Esophagus squamous epithelium (tissue), 5 donors: Measurements from ENCODE around the gene UGT1A9. TPM values are rescaled to one million over a fixed set of nuclear protein-coding genes. Genes with fewer than 3 reads are reported as not detected.

ENCODE experiments used
- DNase-seq: peaks from one replicate; lab custom pipeline; 2025; lab: John Stamatoyannopoulos, UW
- H3K27ac ChIP-seq, 4 donors: fragments of 200-600 bp; sonication (generic); one replicate each; pipeline ENCODE4 v1.5.1; 2016 to 2019; ENCODE audit warnings: mild to moderate bottlenecking in 1 of 4
- H3K27me3 ChIP-seq, 4 donors: fragments of 200-600 bp; sonication (generic); 1 replicate in 3 of 4; 2 replicates in 1 of 4; pipeline versions ENCODE4 v1.5.1 to v1.6.0; 2017 to 2021; ENCODE audit warnings: antibody characterized with exemption in 1 of 4
- H3K36me3 ChIP-seq, 3 donors: fragments of 200-600 bp; sonication (generic); one replicate each; pipeline ENCODE4 v1.5.1; 2016 to 2019
- H3K4me1 ChIP-seq, 3 donors: fragments of 200-600 bp; sonication (generic); one replicate each; pipeline ENCODE4 v1.5.1; 2017 to 2019
- H3K4me3 ChIP-seq, 4 donors: fragments of 200-600 bp; sonication (generic); 1 replicate in 3 of 4; 2 replicates in 1 of 4; pipeline ENCODE4 v1.5.1; 2016 to 2019; ENCODE audit warnings: mild to moderate bottlenecking in 2 of 4, moderate library complexity in 1 of 4
- H3K9me3 ChIP-seq, 3 donors: fragments of 200-600 bp; sonication (generic); one replicate each; pipeline ENCODE4 v1.5.1; 2016 to 2019
- CTCF ChIP-seq, 6 experiments: fragments of 450-650 bp in 4 of 6; fragments of 200-600 bp in 2 of 6; sonication (generic) in 2 of 6; IDR thresholded peaks; one replicate each; pipeline ENCODE4 v1.5.1; 2016 to 2019; ENCODE audit warnings: antibody characterized with exemption in 6 of 6, mild to moderate bottlenecking in 4 of 6, moderate library complexity in 4 of 6
- POLR2A ChIP-seq, 4 donors: fragments of 450-650 bp; IDR thresholded peaks; one replicate each; pipeline ENCODE4 v1.6.1; 2017; ENCODE audit warnings: antibody characterized with exemption in 4 of 4, mild to moderate bottlenecking in 4 of 4, moderate library complexity in 3 of 4
- WGBS, 2 donors: methylation state at CpG; one replicate each; pipeline ENCODE4 v1.1.5; 2018; 5-methylcytosine and 5-hydroxymethylcytosine counted together
- intact Hi-C: fragments of 100-400 bp; cut with DNase I; formaldehyde crosslinking; loops from one replicate; pipeline ENCODE4 v1.15.0; 2022
- total RNA-seq, 4 donors: library from RNA; depleted of rRNA; stranded (reverse); fragments of >200 nt; gene quantifications; one replicate each; pipeline ENCODE4 v1.1.0, GENCODE V29; 2016
- donor health status: DM: yes; HTN: yes; CAD: no.

UGT1A9 gene
- total RNA-seq, 4 donors from 2014 or later, result 0.49 to 1.7 (median 1.2) TPM

- no peaks in the 10 kb centered on the region for H3K27me3 ChIP-seq
- H3K4me1 ChIP-seq, result peaks cover 0 to 53% (median 16%) of the 10 kb centered on the region in 3 donors
- WGBS, 2 donors, result 45 to 65% methylated on average over 5 of the region's 5 CpGs
- TF ChIP-seq CTCF (IDR thresholded peaks at IDR 0.05), result no peak
- no peak for TF ChIP-seq POLR2A (IDR thresholded peaks at IDR 0.05)
- H3K36me3 ChIP-seq, result no peaks in the 10 kb centered on the region
- no peak overlapping the region for H3K4me3 ChIP-seq
- H3K27ac ChIP-seq, result peak overlapping the region in 1 of 4 donors; percentile 25
- H3K9me3 ChIP-seq, result no peaks in the 10 kb centered on the region
- intact Hi-C loops, result no loop called here
- no peak for DNase-seq
These were observed 15.2 kb downstream of the UGT1A9 start for GRCh38 chr2:233686928-233687327.

GRCh38 chr2:233688341-233688740, 16.6 kb downstream of the UGT1A9 start:
- Histone ChIP-seq H3K27me3 (no peaks in the 10 kb centered on the region), H3K27ac (peak overlapping the region in 3 of 4 donors; percentile 86 to 92 (median 90)), H3K4me3 (no peak overlapping the region), H3K9me3 (no peaks in the 10 kb centered on the region), H3K4me1 (peaks cover 0 to 61% (median 16%) of the 10 kb centered on the region in 3 donors), H3K36me3 (no peaks in the 10 kb centered on the region)
- WGBS, 2 donors, result 62 to 77% methylated on average over 5 of the region's 5 CpGs
- no peak for TF ChIP-seq POLR2A (IDR thresholded peaks at IDR 0.05)
- no peak for TF ChIP-seq CTCF (IDR thresholded peaks at IDR 0.05)
- intact Hi-C loops, result no loop called here
- no peak for DNase-seq

GRCh38 chr2:233689031-233689430, 17.3 kb downstream of the UGT1A9 start:
- Histone ChIP-seq H3K4me3 (no peak overlapping the region), H3K9me3 (no peaks in the 10 kb centered on the region), H3K36me3 (no peaks in the 10 kb centered on the region), H3K27me3 (no peaks in the 10 kb centered on the region), H3K4me1 (peaks cover 0 to 66% (median 16%) of the 10 kb centered on the region in 3 donors), H3K27ac (peak overlapping the region in 3 of 4 donors; percentile 86 to 92 (median 90))
- intact Hi-C loops, result no loop called here
- DNase-seq, result no peak
- TF ChIP-seq CTCF (IDR thresholded peaks at IDR 0.05) (no peak), POLR2A (IDR thresholded peaks at IDR 0.05) (no peak)

- 9 to 11% methylated on average over 3 of the region's 3 CpGs for WGBS, 2 donors
- H3K27ac ChIP-seq, result peak overlapping the region in 3 of 4 donors; percentile 86 to 92 (median 90)
- no peaks in the 10 kb centered on the region for H3K27me3 ChIP-seq
These were observed 17.8 kb downstream of the UGT1A9 start for GRCh38 chr2:233689501-233689900.

GRCh38 chr2:233690444-233690843, 18.7 kb downstream of the UGT1A9 start:
- Histone ChIP-seq H3K4me3 (no peak overlapping the region), H3K36me3 (no peaks in the 10 kb centered on the region), H3K9me3 (no peaks in the 10 kb centered on the region), H3K4me1 (peaks cover 0 to 75% (median 16%) of the 10 kb centered on the region in 3 donors), H3K27ac (peak overlapping the region; percentile 82 to 92 (median 88)), H3K27me3 (no peaks in the 10 kb centered on the region)
- intact Hi-C loops, result no loop called here
- DNase-seq, result no peak
- no peak for TF ChIP-seq CTCF (IDR thresholded peaks at IDR 0.05)
- TF ChIP-seq POLR2A (IDR thresholded peaks at IDR 0.05), result no peak
- 29 to 35% methylated on average over 4 of the region's 4 CpGs for WGBS, 2 donors

More at GRCh38 chr2:233689501-233689900, 17.8 kb downstream of the UGT1A9 start:
- TF ChIP-seq POLR2A (IDR thresholded peaks at IDR 0.05) (no peak), CTCF (IDR thresholded peaks at IDR 0.05) (no peak)
- DNase-seq, result no peak
- H3K4me1 ChIP-seq, result peaks cover 0 to 71% (median 16%) of the 10 kb centered on the region in 3 donors
- intact Hi-C loops, result no loop called here
- no peak overlapping the region for H3K4me3 ChIP-seq
- no peaks in the 10 kb centered on the region for H3K9me3 ChIP-seq
- no peaks in the 10 kb centered on the region for H3K36me3 ChIP-seq
